ENCODE results near the gene PSMD11.

DNA sequence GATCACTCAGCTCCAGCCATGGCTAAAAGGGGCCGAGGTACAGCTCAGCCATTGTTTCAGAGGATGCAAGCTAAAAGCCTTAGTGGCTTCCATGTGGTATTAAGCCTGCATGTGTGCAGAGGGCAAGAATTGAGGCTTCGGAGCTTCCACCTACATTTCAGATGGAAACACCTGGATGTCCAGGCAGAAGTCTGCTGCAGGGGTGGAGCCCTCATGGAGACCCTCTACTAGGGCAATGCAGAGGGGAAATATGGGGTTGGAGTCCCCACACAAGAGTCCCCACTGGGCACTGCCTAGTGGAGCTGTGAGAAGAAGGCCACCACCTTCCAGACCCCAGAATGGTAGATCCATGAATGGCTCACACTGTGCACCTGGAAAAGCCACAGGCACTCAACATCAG lies 14.7 kb upstream of the PSMD11 start:
- TF ChIP-seq, protein P1, sequence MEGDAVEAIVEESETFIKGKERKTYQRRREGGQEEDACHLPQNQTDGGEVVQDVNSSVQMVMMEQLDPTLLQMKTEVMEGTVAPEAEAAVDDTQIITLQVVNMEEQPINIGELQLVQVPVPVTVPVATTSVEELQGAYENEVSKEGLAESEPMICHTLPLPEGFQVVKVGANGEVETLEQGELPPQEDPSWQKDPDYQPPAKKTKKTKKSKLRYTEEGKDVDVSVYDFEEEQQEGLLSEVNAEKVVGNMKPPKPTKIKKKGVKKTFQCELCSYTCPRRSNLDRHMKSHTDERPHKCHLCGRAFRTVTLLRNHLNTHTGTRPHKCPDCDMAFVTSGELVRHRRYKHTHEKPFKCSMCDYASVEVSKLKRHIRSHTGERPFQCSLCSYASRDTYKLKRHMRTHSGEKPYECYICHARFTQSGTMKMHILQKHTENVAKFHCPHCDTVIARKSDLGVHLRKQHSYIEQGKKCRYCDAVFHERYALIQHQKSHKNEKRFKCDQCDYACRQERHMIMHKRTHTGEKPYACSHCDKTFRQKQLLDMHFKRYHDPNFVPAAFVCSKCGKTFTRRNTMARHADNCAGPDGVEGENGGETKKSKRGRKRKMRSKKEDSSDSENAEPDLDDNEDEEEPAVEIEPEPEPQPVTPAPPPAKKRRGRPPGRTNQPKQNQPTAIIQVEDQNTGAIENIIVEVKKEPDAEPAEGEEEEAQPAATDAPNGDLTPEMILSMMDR (conservative IDR thresholded peaks at IDR 0.05), result no peak
- no peak for TF ChIP-seq ZFX (IDR thresholded peaks at IDR 0.05)
